Upper lobe of left lung (tissue), 4 donors: ENCODE results near the gene SEC16A.

Source experiments
- CTCF ChIP-seq, 6 experiments: fragments of 450-650 bp in 4 of 6; fragments of 200-600 bp in 2 of 6; sonication (generic) in 2 of 6; IDR thresholded peaks; one replicate each; pipeline ENCODE4 v1.5.1; 2016 to 2019; ENCODE audit warnings: antibody characterized with exemption in 6 of 6
- POLR2A ChIP-seq, 4 donors: fragments of 450-650 bp; IDR thresholded peaks; one replicate each; pipeline ENCODE4 v1.5.1; 2016 to 2017; ENCODE audit warnings: antibody characterized with exemption in 4 of 4, mild to moderate bottlenecking in 2 of 4
- POLR2AphosphoS5 ChIP-seq, 2 donors: sonication (generic); formaldehyde crosslinking; IDR thresholded peaks; one replicate each; pipeline ENCODE4 v1.5.1; 2017; ENCODE audit warnings: antibody characterized with exemption in 2 of 2

GRCh38 chr9:136502196-136502595 is 19.4 kb upstream of the SEC16A start:
- TF ChIP-seq CTCF (IDR thresholded peaks at IDR 0.05): no peak
- no peak for TF ChIP-seq POLR2A (IDR thresholded peaks at IDR 0.05)
- TF ChIP-seq POLR2AphosphoS5 (IDR thresholded peaks at IDR 0.05): no peak
